HCT116 (cell line): ENCODE results near the gene OSER1. TPM values are rescaled to one million over a fixed set of nuclear protein-coding genes. Genes with fewer than 3 reads are reported as not detected.

ENCODE experiments used
- ATAC-seq: fragments of 200-7000 bp; cut with Tn5 transposase; 2 replicates; pipeline ENCODE4 v1.9.1; 2020; ENCODE audit warnings: mild to moderate bottlenecking, moderate library complexity
- BruUV-seq: library from RNA; stranded (reverse); fragments of 400-500 nt; replicated peaks from 2 replicates; lab custom pipeline; 2021; lab: Mats Ljungman, UMichigan
- CTCF ChIA-PET: fragments of 300-600 bp; sonication (Branson Sonifier 250); formaldehyde crosslinking; loops from one replicate; lab custom pipeline; 2021; ENCODE audit warnings: antibody characterized with exemption; lab: Charles Lee
- POLR2A ChIA-PET: fragments of 300-600, 350-600 bp; sonication (Branson Sonifier 250); formaldehyde crosslinking; loops from one replicate; lab custom pipeline; 2021; ENCODE audit warnings: antibody characterized with exemption; lab: Charles Lee
- RAD21 ChIA-PET, 2 experiments: fragments of 300-600 bp; sonication (Branson Sonifier 250); formaldehyde crosslinking; loops; one replicate each; lab custom pipeline; 2023; ENCODE audit warnings: low total read pairs in 2 of 2; ENCODE audit not compliant: uncharacterized antibody in 2 of 2, unreplicated experiment in 2 of 2, low non-redundant PET in 1 of 2; lab: Charles Lee
- DNase-seq: peaks from one replicate; pipeline ENCODE4 v3.0.0-alpha.2; 2010; ENCODE audit warnings: low read depth, low spot score
- H2AFZ ChIP-seq: fragments of 200-600 bp; shearing (Covaris generic), sonication (generic); 2 replicates; pipeline ENCODE4 v1.6.1; 2017; ENCODE audit warnings: low read depth, mixed run types, mixed read lengths, antibody characterized with exemption, low read length; ENCODE audit not compliant: poor library complexity, severe bottlenecking
- H3K27ac ChIP-seq: 2 replicates; pipeline ENCODE4 v1.5.1; 2012; ENCODE audit warnings: low read depth, low read length
- H3K27me3 ChIP-seq: fragments of 200-600 bp; sonication (generic); 2 replicates; pipeline ENCODE4 v1.6.1; 2016; ENCODE audit warnings: mixed run types, low read length, mixed read lengths; ENCODE audit not compliant: insufficient read depth
- H3K36me3 ChIP-seq, 2 experiments: fragments of 200-500 bp in 1 of 2; fragments of 200-600 bp in 1 of 2; sonication (Bioruptor generic) in 1 of 2; sonication (generic) in 1 of 2; 2 replicates each; pipeline versions ENCODE4 v1.5.1 to v1.6.1; 2014 to 2016; ENCODE audit warnings: low read length in 2 of 2, inconsistent platforms in 1 of 2, mixed read lengths in 1 of 2, mixed run types in 1 of 2; ENCODE audit not compliant: insufficient read depth in 2 of 2, control insufficient read depth in 1 of 2
- H3K4me1 ChIP-seq, 2 experiments: fragments of 200-600 bp in 1 of 2; sonication (generic) in 1 of 2; 2 replicates each; pipeline versions ENCODE4 v1.5.1 to v1.6.1; 2012 to 2017; ENCODE audit warnings: low read length in 2 of 2, inconsistent platforms in 1 of 2, mild to moderate bottlenecking in 1 of 2, mixed read lengths in 1 of 2, mixed run types in 1 of 2, moderate library complexity in 1 of 2; ENCODE audit not compliant: insufficient read depth in 2 of 2, control insufficient read depth in 1 of 2
- H3K4me2 ChIP-seq: fragments of 200-600 bp; sonication (generic); 2 replicates; pipeline ENCODE4 v1.6.1; 2017; ENCODE audit warnings: mixed run types, low read length, mixed read lengths
- H3K4me3 ChIP-seq, 2 experiments: fragments of 200-600 bp in 1 of 2; sonication (generic) in 1 of 2; replicated peaks in 1 of 2; 2 replicates each; pipeline ENCODE4 v1.5.1; 2011 to 2016; ENCODE audit warnings: low read length in 2 of 2, control low read depth in 1 of 2, low read depth in 1 of 2, mild to moderate bottlenecking in 1 of 2, mixed read lengths in 1 of 2, mixed run types in 1 of 2
- H3K79me2 ChIP-seq: fragments of 200-600 bp; sonication (generic); 2 replicates; pipeline ENCODE4 v1.6.1; 2017; ENCODE audit warnings: mild to moderate bottlenecking, mixed run types, low read length, moderate library complexity, mixed read lengths; ENCODE audit not compliant: insufficient read depth
- H3K9ac ChIP-seq: fragments of 200-600 bp; sonication (generic); 2 replicates; pipeline ENCODE4 v1.6.1; 2016; ENCODE audit warnings: low read length, mixed read lengths
- H3K9me2 ChIP-seq: fragments of 200-600 bp; sonication (generic), shearing (Covaris generic); 2 replicates; pipeline ENCODE4 v1.6.1; 2017; ENCODE audit warnings: mixed run types, mild to moderate bottlenecking, moderate library complexity; ENCODE audit not compliant: insufficient read depth
- H3K9me3 ChIP-seq, 2 experiments: fragments of 200-500 bp in 1 of 2; fragments of 200-600 bp in 1 of 2; sonication (Bioruptor generic) in 1 of 2; sonication (generic) in 1 of 2; 2 replicates each; pipeline ENCODE4 v1.6.1; 2014 to 2017; ENCODE audit warnings: low read length in 2 of 2, mixed read lengths in 2 of 2, inconsistent platforms in 1 of 2, low read depth in 1 of 2, mild to moderate bottlenecking in 1 of 2, mixed run types in 1 of 2, moderate library complexity in 1 of 2; ENCODE audit not compliant: control insufficient read depth in 1 of 2, insufficient read depth in 1 of 2
- H4K20me1 ChIP-seq: fragments of 200-600 bp; sonication (generic), shearing (Covaris generic); 2 replicates; pipeline ENCODE4 v1.6.1; 2017; ENCODE audit warnings: mixed run types, mild to moderate bottlenecking, moderate library complexity; ENCODE audit not compliant: insufficient read depth
- CEBPB ChIP-seq: IDR thresholded peaks from 2 replicates; pipeline ENCODE4 v1.6.1; 2012; ENCODE audit warnings: low read depth
- FOSL1 ChIP-seq: IDR thresholded peaks from 2 replicates; pipeline ENCODE4 v1.6.1; 2012; ENCODE audit warnings: low read depth
- JUND ChIP-seq: IDR thresholded peaks from 2 replicates; pipeline ENCODE4 v1.6.1; 2012
- POLR2A ChIP-seq: IDR thresholded peaks from 2 replicates; pipeline ENCODE4 v1.7.0; 2011; ENCODE audit warnings: borderline replicate concordance; ENCODE audit not compliant: insufficient read depth, insufficient read length; ENCODE audit errors: extremely low read depth
- POLR2AphosphoS5 ChIP-seq: IDR thresholded peaks from 2 replicates; pipeline ENCODE4 v1.6.1; 2011; ENCODE audit warnings: mild to moderate bottlenecking, low read depth, low read length, moderate library complexity
- RAD21 ChIP-seq: IDR thresholded peaks from 2 replicates; pipeline ENCODE4 v1.6.1; 2012; ENCODE audit warnings: low read depth, mild to moderate bottlenecking
- REST ChIP-seq: IDR thresholded peaks from 2 replicates; pipeline ENCODE4 v1.6.1; 2012; ENCODE audit warnings: low read depth
- SIN3A ChIP-seq: IDR thresholded peaks from 2 replicates; pipeline ENCODE4 v1.6.1; 2012; ENCODE audit warnings: low read depth
- SP1 ChIP-seq: IDR thresholded peaks from 2 replicates; pipeline ENCODE4 v1.6.1; 2012; ENCODE audit warnings: low read depth
- YY1 ChIP-seq: IDR thresholded peaks from 2 replicates; pipeline ENCODE4 v1.6.1; 2011; ENCODE audit warnings: low read length, low read depth, moderate library complexity, mild to moderate bottlenecking; ENCODE audit not compliant: insufficient replicate concordance; ENCODE audit errors: extremely low read depth
- ZBTB33 ChIP-seq: IDR thresholded peaks from 2 replicates; pipeline ENCODE4 v1.6.1; 2011; ENCODE audit warnings: mild to moderate bottlenecking, low read length, moderate library complexity; ENCODE audit not compliant: insufficient replicate concordance; ENCODE audit errors: extremely low read depth
- ZFX ChIP-seq: fragments of 450-650 bp; IDR thresholded peaks from 2 replicates; pipeline ENCODE4 v1.6.1; 2017
- ZNF274 ChIP-seq: fragments of 200-500 bp; sonication (Bioruptor generic); IDR thresholded peaks from 2 replicates; pipeline ENCODE4 v1.6.1; 2014; ENCODE audit warnings: mild to moderate bottlenecking, low read depth, low read length, inconsistent platforms
- intact Hi-C: fragments of 100-400 bp; cut with micrococcal nuclease; formaldehyde crosslinking; loops from 2 replicates; pipeline ENCODE4 v1.10.0; 2022
- total RNA-seq: library from RNA; stranded (reverse); gene quantifications from one replicate; pipeline ENCODE4 v1.2.1, GENCODE V29; 2021; ENCODE audit not compliant: unreplicated experiment

The OSER1 gene
- total RNA-seq, 1 experiment from 2014 or later: 28.4 TPM

GRCh38 chr20:44247586-44248409 lies 37.2 kb upstream of the OSER1 start (continued):
- TF ChIP-seq ZBTB33 (no peak), FOSL1 (no peak), JUND (no peak), SP1 (no peak)

- H3K27me3 ChIP-seq: 0 out of 2 replicates have a peak, but pooled peaks cover 3% of the 10 kb centered on the region
- no peak within 1 kb of the TSS for H2AFZ ChIP-seq
- H3K4me2 ChIP-seq: no peak within 1 kb of the TSS
- H3K27ac ChIP-seq: no peak within 1 kb of the TSS
- H3K9me2 ChIP-seq: no peaks in the 10 kb centered on the region
- H3K4me3 ChIP-seq: no peak within 1 kb of the TSS
- intact Hi-C loops: no loop called here
- no peaks in the 10 kb centered on the region for H3K9me3 ChIP-seq
- H4K20me1 ChIP-seq: no peaks in the 10 kb centered on the region
- no peaks in the 10 kb centered on the region for H3K36me3 ChIP-seq
- ATAC-seq: no peak
- BruUV-seq: no TSS peak
- TF ChIP-seq REST: no peak
- no peak for TF ChIP-seq CEBPB
- TF ChIP-seq ZNF274: no peak
- TF ChIP-seq POLR2A: no peak
- no peak for TF ChIP-seq YY1
- TF ChIP-seq JUND: no peak
- TF ChIP-seq ZFX: no peak
- TF ChIP-seq POLR2AphosphoS5: no peak
- TF ChIP-seq SP1: no peak
- TF ChIP-seq RAD21: no peak
- TF ChIP-seq SIN3A: no peak
- no peaks in the 10 kb centered on the region for H3K4me1 ChIP-seq
- H3K9ac ChIP-seq: no peak within 1 kb of the TSS
- POLR2A ChIA-PET: no interaction called here
- RAD21 ChIA-PET: no interaction called here
- no peak for DNase-seq
- CTCF ChIA-PET: no interaction called here
- H3K79me2 ChIP-seq: no peaks in the 10 kb centered on the region
These were observed 36.6 kb upstream of the OSER1 start, which contains the start of gene GDAP1L1 for GRCh38 chr20:44247131-44247571. GDAP1L1 (plus strand) TSS chr20:44247308; CDS start chr20:44247335, 27 bp downstream.
